Right lobe of liver (tissue), 6 donors: ENCODE results near the gene DLG2. TPM values are rescaled to one million over a fixed set of nuclear protein-coding genes. Genes with fewer than 3 reads are reported as not detected.

Source experiments
- ATAC-seq, 4 donors: fragments of 200-7000 bp; cut with Tn5 transposase; one replicate each; pipeline ENCODE4 v1.9.1; 2020; ENCODE audit warnings: mild to moderate bottlenecking in 4 of 4, moderate library complexity in 4 of 4
- DNase-seq, 3 donors: peaks; one replicate each; pipeline ENCODE4 v3.0.0-alpha.2; 2020
- H3K27ac ChIP-seq, 3 donors: fragments of 200-600 bp; one replicate each; pipeline ENCODE4 v1.8.0; 2022
- H3K27me3 ChIP-seq, 2 donors: fragments of 200-600 bp; one replicate each; pipeline ENCODE4 v1.8.0; 2022
- H3K36me3 ChIP-seq, 4 donors: fragments of 200-600 bp; sonication (generic) in 1 of 4; one replicate each; pipeline versions ENCODE4 v1.5.1 to v1.8.0; 2017 to 2022; ENCODE audit warnings: control low read depth in 1 of 4
- H3K4me1 ChIP-seq, 4 donors: fragments of 200-600 bp; sonication (generic) in 1 of 4; one replicate each; pipeline versions ENCODE4 v1.5.1 to v1.8.0; 2017 to 2022; ENCODE audit warnings: control low read depth in 1 of 4
- H3K4me3 ChIP-seq, 3 donors: fragments of 200-600 bp; one replicate each; pipeline ENCODE4 v1.8.0; 2022
- H3K9me3 ChIP-seq, 4 donors: fragments of 200-600 bp; sonication (generic) in 1 of 4; one replicate each; pipeline versions ENCODE4 v1.5.1 to v1.8.0; 2017 to 2022; ENCODE audit warnings: control low read depth in 1 of 4
- CTCF ChIP-seq, 4 donors: fragments of 200-600 bp in 3 of 4; fragments of 450-650 bp in 1 of 4; IDR thresholded peaks; one replicate each; pipeline versions ENCODE4 v1.5.1 to v1.8.0; 2016 to 2022; ENCODE audit warnings: antibody characterized with exemption in 4 of 4, mild to moderate bottlenecking in 2 of 4
- POLR2A ChIP-seq: fragments of 450-650 bp; IDR thresholded peaks from one replicate; pipeline ENCODE4 v1.6.1; 2017; ENCODE audit warnings: antibody characterized with exemption, mild to moderate bottlenecking
- WGBS: methylation state at CpG from one replicate; pipeline ENCODE4 v1.1.6; 2018; ENCODE audit warnings: low coverage, low lambda C conversion rate; ENCODE audit not compliant: insufficient coverage; ENCODE audit errors: missing lambda C conversion rate; 5-methylcytosine and 5-hydroxymethylcytosine counted together
- intact Hi-C, 2 donors: fragments of 100-400 bp; cut with DNase I; formaldehyde crosslinking; loops; one replicate each; pipeline versions ENCODE4 v1.11.2 to v1.14.1; 2022
- total RNA-seq, 6 experiments: library from RNA; depleted of rRNA in 2 of 6; stranded (reverse); fragments of >200 nt in 2 of 6; fragmentation: NEBNext Ultra II Directional in 3 of 6; extraction: Animal tissue kit (Norgen Biotek cat#: 25700) in 3 of 6; gene quantifications; one replicate each; pipeline versions ENCODE4 v1.1.0 to v1.2.4, GENCODE V29; 2016 to 2023
- donor health status: DM: no; HTN: yes; CAD: no.
- donor health status: DM: no; HTN: no; CAD: no.
- donor health status: DM: no; HTN: no; CAD: no.
- donor health status: DM: no; HTN: yes; CAD: no.
- donor health status: DM: no; HTN: yes; CAD: no.

Gene DLG2
- total RNA-seq, 6 experiments from 2014 or later = 1.2 to 6.4 (median 2.5) TPM

GRCh38 chr11:83760932-83761331, 1866.2 kb downstream of the DLG2 start:
- TF ChIP-seq CTCF (IDR thresholded peaks at IDR 0.05) = no peak
- no peak for TF ChIP-seq POLR2A
- DNase-seq = no peak
- H3K4me3 ChIP-seq = no peak overlapping the region
- intact Hi-C loops = no loop called here
- no peak overlapping the region for H3K27ac ChIP-seq
- no peak for ATAC-seq
- WGBS = no CpG with 5 or more reads among the region's 1 CpG
- no peaks in the 10 kb centered on the region for H3K27me3 ChIP-seq
- H3K9me3 ChIP-seq = no peaks in the 10 kb centered on the region
- H3K36me3 ChIP-seq = no peaks in the 10 kb centered on the region
- H3K4me1 ChIP-seq = no peaks in the 10 kb centered on the region

- H3K9me3 ChIP-seq = no peaks in the 10 kb centered on the region
- intact Hi-C loops = no loop called here
- 55% methylated on average over 4 of the region's 4 CpGs for WGBS
- TF ChIP-seq CTCF (IDR thresholded peaks at IDR 0.05) (no peak), POLR2A (no peak)
- H3K27me3 ChIP-seq = no peaks in the 10 kb centered on the region
- no peak for ATAC-seq
- no peak overlapping the region for H3K4me3 ChIP-seq
- H3K4me1 ChIP-seq = no peaks in the 10 kb centered on the region
- DNase-seq = no peak
- H3K36me3 ChIP-seq = no peaks in the 10 kb centered on the region
- H3K27ac ChIP-seq = no peak overlapping the region
These were observed 1868.0 kb downstream of the DLG2 start for GRCh38 chr11:83759148-83759547.

GRCh38 chr11:83751041-83751440, 1876.1 kb downstream of the DLG2 start:
- no peak overlapping the region for H3K27ac ChIP-seq
- 71% methylated on average over 1 of the region's 1 CpG for WGBS
- H3K27me3 ChIP-seq = no peaks in the 10 kb centered on the region
- TF ChIP-seq CTCF (IDR thresholded peaks at IDR 0.05) (no peak), POLR2A (no peak)
- DNase-seq (no peak), ATAC-seq (no peak)
- H3K4me1 ChIP-seq = no peaks in the 10 kb centered on the region
- H3K4me3 ChIP-seq = no peak overlapping the region
- H3K9me3 ChIP-seq = no peaks in the 10 kb centered on the region
- H3K36me3 ChIP-seq = no peaks in the 10 kb centered on the region
- intact Hi-C loops = no loop called here

DNA sequence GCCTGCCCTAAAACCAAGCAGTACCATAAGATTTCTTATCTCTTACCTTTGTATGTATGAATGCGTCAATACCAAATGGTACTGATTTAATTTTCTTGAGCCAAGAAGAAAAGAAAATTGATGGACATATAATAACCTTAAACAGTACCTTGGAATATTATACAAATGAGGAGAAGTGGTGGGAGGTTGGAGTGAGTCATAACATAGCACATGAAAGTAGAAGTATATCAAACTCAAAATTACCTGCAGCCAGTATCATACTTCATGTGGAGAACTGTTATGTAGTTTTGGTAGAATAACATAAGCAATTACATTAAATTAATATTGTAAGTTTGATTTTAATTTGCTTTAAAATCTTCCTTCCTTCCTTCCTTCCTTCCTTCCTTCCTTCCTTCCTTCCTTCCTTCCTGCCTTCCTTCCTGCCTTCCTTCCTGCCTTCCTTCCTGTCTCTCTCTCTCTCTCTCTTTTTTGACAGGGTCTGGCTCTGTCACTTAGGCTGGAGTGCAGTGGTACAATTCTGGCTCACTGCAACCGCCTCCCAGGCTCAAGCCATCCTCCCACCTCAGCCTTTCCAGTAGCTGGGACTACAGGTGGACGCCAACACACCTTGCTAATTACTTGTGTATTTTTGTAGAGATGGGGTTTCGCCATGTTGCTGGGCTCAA, 1880.1 kb downstream of the DLG2 start:
- no peaks in the 10 kb centered on the region for H3K4me1 ChIP-seq
- intact Hi-C loops = no loop called here
- H3K27ac ChIP-seq = no peak overlapping the region
- DNase-seq (no peak), ATAC-seq (no peak)
- no peaks in the 10 kb centered on the region for H3K9me3 ChIP-seq
- WGBS = 89% methylated on average over 4 of the region's 4 CpGs
- H3K4me3 ChIP-seq = no peak overlapping the region
- TF ChIP-seq CTCF (IDR thresholded peaks at IDR 0.05) = no peak
- TF ChIP-seq POLR2A = no peak
- no peaks in the 10 kb centered on the region for H3K27me3 ChIP-seq
- H3K36me3 ChIP-seq = no peaks in the 10 kb centered on the region
